ENCODE measurements around the gene WDR88. TPM values are rescaled to one million over a fixed set of nuclear protein-coding genes. Genes with fewer than 3 reads are reported as not detected.

Gene WDR88
- total RNA-seq, 4 donors from 2014 or later = not detected

GRCh38 chr19:33167438-33167837, 35.5 kb downstream of the WDR88 start:
- no peaks in the 10 kb centered on the region for H3K9me3 ChIP-seq
- no peaks in the 10 kb centered on the region for H3K27me3 ChIP-seq
- 98% methylated on average over 1 of the region's 1 CpG for WGBS
- H3K36me3 ChIP-seq = no peaks in the 10 kb centered on the region
- no peaks in the 10 kb centered on the region for H3K4me1 ChIP-seq
- DNase-seq (ENCODE audit: low spot score in 2 of 2) = no peak
- H3K27ac ChIP-seq = no peak overlapping the region
- no peak for TF ChIP-seq POLR2AphosphoS5 (IDR thresholded peaks at IDR 0.05)
- TF ChIP-seq CTCF (IDR thresholded peaks at IDR 0.05) = no peak
- TF ChIP-seq POLR2A (IDR thresholded peaks at IDR 0.05) = no peak
- TF ChIP-seq EP300 (IDR thresholded peaks at IDR 0.05) = no peak
- H3K4me3 ChIP-seq = no peak overlapping the region

- Histone ChIP-seq H3K9me3 (no peaks in the 10 kb centered on the region), H3K27me3 (no peaks in the 10 kb centered on the region), H3K4me3 (no peak overlapping the region), H3K4me1 (no peaks in the 10 kb centered on the region), H3K27ac (no peak overlapping the region), H3K36me3 (no peaks in the 10 kb centered on the region)
- no peak for DNase-seq (ENCODE audit: low spot score in 2 of 2)
- WGBS = 97% methylated on average over 1 of the region's 1 CpG
- TF ChIP-seq EP300 (IDR thresholded peaks at IDR 0.05) (no peak), POLR2AphosphoS5 (IDR thresholded peaks at IDR 0.05) (no peak), CTCF (IDR thresholded peaks at IDR 0.05) (no peak), POLR2A (IDR thresholded peaks at IDR 0.05) (no peak)
These were observed 36.6 kb downstream of the WDR88 start for GRCh38 chr19:33168528-33168927.

GRCh38 chr19:33171222-33171795, 39.4 kb downstream of the WDR88 start:
- DNase-seq (ENCODE audit: low spot score in 2 of 2) = no peak
- no peaks in the 10 kb centered on the region for H3K9me3 ChIP-seq
- H3K27ac ChIP-seq = no peak overlapping the region
- no peaks in the 10 kb centered on the region for H3K36me3 ChIP-seq
- 92% methylated on average over 1 of the region's 1 CpG for WGBS
- H3K4me3 ChIP-seq = no peak overlapping the region
- TF ChIP-seq EP300 (IDR thresholded peaks at IDR 0.05) (no peak), POLR2A (IDR thresholded peaks at IDR 0.05) (no peak), CTCF (IDR thresholded peaks at IDR 0.05) (no peak), POLR2AphosphoS5 (IDR thresholded peaks at IDR 0.05) (no peak)
- H3K4me1 ChIP-seq = peaks cover 10% of the 10 kb centered on the region
- no peaks in the 10 kb centered on the region for H3K27me3 ChIP-seq

GRCh38 chr19:33171916-33172359, 40.0 kb downstream of the WDR88 start:
- H3K27me3 ChIP-seq = no peaks in the 10 kb centered on the region
- H3K36me3 ChIP-seq = no peaks in the 10 kb centered on the region
- no peak overlapping the region for H3K4me3 ChIP-seq
- WGBS = 81% methylated on average over 6 of the region's 6 CpGs
- H3K27ac ChIP-seq = no peak overlapping the region
- no peaks in the 10 kb centered on the region for H3K9me3 ChIP-seq
- no peak for DNase-seq (ENCODE audit: low spot score in 2 of 2)
- TF ChIP-seq POLR2AphosphoS5 (IDR thresholded peaks at IDR 0.05) = no peak
- TF ChIP-seq CTCF (IDR thresholded peaks at IDR 0.05) = no peak
- TF ChIP-seq EP300 (IDR thresholded peaks at IDR 0.05) = no peak
- TF ChIP-seq POLR2A (IDR thresholded peaks at IDR 0.05) = no peak
- H3K4me1 ChIP-seq = peaks cover 10% of the 10 kb centered on the region

GRCh38 chr19:33174186-33174585, 42.3 kb downstream of the WDR88 start:
- Histone ChIP-seq H3K4me3 (no peak overlapping the region), H3K9me3 (no peaks in the 10 kb centered on the region), H3K36me3 (no peaks in the 10 kb centered on the region), H3K27ac (no peak overlapping the region), H3K4me1 (peaks cover 22% of the 10 kb centered on the region), H3K27me3 (no peaks in the 10 kb centered on the region)
- TF ChIP-seq POLR2AphosphoS5 (IDR thresholded peaks at IDR 0.05) (no peak), POLR2A (IDR thresholded peaks at IDR 0.05) (no peak), EP300 (IDR thresholded peaks at IDR 0.05) (no peak), CTCF (IDR thresholded peaks at IDR 0.05) (no peak)
- no peak for DNase-seq (ENCODE audit: low spot score in 2 of 2)
- 100% methylated on average over 1 of the region's 5 CpGs for WGBS

All from suprapubic skin (tissue), 4 donors.